Epithelial cell of esophagus (primary cell): ENCODE data around the gene SETD1A.

Experiments
- DNase-seq: peaks from one replicate; pipeline ENCODE4 v3.0.0; 2010; ENCODE audit warnings: low read depth
- H3K4me3 ChIP-seq: 2 replicates; pipeline ENCODE4 v1.5.1; 2011; ENCODE audit warnings: mild to moderate bottlenecking, low read length, control low read depth
- TF ChIP-seq, protein P1 (sequence below): IDR thresholded peaks from 2 replicates; pipeline ENCODE4 v1.5.1; 2011; ENCODE audit warnings: low read depth, mild to moderate bottlenecking, low read length, control low read depth, inconsistent platforms; ENCODE audit not compliant: insufficient read depth; ENCODE audit errors: missing control alignments

SETD1A gene

DNA sequence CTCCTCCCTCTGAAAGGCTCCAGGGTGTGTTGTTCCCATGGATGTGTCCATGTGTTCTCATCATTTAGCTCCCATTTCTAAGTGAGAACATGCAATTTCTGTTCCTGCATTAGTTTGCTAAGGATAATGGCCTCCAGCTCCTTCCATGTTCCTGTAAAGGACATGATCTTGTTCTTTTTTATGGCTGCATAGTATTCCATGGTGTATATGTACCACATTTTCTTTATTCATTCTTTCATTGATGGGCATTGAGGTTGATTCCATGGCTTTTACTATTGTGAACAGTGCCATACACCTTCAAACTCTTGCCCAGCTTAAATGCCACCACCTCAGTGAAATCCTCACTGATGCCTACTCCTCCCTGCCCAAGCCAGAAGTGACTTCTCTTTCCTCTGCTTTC is 13.2 kb upstream of the SETD1A start:
- DNase-seq = no peak
- TF ChIP-seq, protein P1, sequence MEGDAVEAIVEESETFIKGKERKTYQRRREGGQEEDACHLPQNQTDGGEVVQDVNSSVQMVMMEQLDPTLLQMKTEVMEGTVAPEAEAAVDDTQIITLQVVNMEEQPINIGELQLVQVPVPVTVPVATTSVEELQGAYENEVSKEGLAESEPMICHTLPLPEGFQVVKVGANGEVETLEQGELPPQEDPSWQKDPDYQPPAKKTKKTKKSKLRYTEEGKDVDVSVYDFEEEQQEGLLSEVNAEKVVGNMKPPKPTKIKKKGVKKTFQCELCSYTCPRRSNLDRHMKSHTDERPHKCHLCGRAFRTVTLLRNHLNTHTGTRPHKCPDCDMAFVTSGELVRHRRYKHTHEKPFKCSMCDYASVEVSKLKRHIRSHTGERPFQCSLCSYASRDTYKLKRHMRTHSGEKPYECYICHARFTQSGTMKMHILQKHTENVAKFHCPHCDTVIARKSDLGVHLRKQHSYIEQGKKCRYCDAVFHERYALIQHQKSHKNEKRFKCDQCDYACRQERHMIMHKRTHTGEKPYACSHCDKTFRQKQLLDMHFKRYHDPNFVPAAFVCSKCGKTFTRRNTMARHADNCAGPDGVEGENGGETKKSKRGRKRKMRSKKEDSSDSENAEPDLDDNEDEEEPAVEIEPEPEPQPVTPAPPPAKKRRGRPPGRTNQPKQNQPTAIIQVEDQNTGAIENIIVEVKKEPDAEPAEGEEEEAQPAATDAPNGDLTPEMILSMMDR = no peak

DNA sequence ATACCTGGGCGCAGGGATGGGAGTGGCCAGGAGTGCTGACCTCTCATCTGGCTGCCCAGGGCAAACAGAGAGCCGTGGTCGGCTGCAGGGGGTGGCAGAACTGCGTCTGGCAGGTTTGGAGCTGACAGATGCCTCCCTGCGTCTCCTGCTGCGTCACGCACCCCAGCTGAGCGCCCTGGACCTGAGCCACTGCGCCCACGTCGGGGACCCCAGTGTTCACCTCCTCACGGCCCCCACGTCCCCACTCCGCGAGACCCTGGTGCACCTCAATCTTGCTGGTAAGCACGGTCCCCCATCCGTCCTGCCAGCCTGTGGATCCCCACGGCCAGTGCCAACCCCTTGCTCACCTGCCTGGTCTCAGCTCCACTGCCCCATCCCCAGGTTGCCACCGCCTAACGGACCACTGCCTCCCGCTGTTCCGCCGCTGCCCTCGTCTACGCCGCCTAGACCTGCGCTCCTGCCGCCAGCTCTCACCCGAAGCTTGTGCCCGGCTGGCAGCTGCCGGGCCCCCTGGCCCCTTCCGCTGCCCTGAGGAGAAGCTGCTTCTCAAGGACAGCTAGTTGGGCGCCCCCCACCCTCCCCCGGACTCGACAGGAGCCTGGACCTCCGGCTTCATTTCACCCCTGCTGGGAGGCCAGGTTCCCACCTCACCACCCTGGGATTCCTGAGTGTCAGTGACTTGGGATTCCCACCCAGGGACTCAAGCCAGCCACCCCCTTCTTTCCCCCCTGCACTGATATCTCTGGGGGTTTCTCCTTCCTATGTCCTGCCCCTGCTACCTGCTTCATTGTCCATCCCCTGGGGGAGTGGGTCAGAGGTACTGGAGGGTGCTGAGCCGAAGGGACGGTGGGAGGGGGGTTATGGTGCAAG is 10.6 kb upstream of the SETD1A start:
- no peak overlapping the region for H3K4me3 ChIP-seq
- TF ChIP-seq, protein P1 = no peak
- no peak for DNase-seq

More for the DNA sequence above, 13.2 kb upstream of the SETD1A start:
- no peak overlapping the region for H3K4me3 ChIP-seq

DNA sequence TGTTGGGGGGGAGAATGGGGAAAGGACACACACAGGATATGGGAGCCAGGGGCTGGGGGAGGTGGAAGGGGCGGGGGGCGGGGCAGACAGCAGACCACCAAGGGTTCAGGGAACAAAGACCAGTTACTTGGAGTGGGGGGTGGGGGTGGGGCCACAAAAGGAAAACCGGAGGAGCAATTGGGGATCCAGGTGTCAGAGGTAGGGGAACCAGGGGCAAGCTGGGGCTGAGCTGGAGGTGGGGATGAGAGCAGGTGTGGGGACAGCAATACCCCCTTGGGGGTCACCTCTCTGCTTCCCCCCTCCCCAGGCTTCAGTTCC is 10.1 kb upstream of the SETD1A start:
- TF ChIP-seq, protein P1 = no peak
- no peak overlapping the region for H3K4me3 ChIP-seq
- no peak for DNase-seq

DNA sequence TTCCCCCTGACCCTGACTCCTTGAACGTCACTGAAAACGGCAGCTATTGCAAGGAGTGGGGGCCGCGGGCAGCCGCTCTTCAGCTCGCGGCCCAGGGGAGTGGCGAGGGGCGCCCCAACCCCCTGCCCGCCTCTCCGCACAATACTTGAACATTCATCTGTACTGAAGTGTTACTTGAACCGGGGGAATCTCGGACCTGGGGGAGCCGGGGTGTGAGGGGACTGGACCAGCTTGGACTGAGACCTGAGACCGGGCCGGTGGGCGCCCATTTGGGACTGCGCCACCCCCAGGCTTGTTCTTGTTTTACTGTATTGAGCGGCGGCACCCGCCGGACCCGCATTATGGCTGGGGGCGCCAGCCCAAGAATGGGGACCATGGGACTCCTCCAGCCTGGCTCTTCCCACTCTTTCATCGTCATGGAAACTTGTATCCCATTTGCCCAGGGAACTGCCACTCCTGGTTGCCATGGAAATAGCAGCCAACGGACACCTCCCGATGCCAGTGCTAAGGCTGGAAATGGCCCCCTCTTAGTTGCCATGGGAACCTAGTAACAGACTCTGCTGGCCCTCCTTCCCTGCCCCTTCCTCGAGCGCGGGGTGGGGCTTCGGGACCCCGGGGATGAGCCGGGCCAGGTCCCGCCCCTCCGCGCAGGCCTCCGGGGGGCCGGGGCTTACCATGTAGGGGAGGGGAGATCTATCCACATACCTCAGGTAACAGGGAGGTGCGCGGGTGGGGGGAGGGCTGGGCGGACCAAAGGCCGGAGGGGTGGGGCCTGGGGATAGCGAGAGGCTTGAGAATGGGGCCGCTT is 9.5 kb upstream of the SETD1A start:
- peak; percentile 93 for DNase-seq
- peak overlapping the region; percentile 85 for H3K4me3 ChIP-seq
- TF ChIP-seq, protein P1 = no peak

DNA sequence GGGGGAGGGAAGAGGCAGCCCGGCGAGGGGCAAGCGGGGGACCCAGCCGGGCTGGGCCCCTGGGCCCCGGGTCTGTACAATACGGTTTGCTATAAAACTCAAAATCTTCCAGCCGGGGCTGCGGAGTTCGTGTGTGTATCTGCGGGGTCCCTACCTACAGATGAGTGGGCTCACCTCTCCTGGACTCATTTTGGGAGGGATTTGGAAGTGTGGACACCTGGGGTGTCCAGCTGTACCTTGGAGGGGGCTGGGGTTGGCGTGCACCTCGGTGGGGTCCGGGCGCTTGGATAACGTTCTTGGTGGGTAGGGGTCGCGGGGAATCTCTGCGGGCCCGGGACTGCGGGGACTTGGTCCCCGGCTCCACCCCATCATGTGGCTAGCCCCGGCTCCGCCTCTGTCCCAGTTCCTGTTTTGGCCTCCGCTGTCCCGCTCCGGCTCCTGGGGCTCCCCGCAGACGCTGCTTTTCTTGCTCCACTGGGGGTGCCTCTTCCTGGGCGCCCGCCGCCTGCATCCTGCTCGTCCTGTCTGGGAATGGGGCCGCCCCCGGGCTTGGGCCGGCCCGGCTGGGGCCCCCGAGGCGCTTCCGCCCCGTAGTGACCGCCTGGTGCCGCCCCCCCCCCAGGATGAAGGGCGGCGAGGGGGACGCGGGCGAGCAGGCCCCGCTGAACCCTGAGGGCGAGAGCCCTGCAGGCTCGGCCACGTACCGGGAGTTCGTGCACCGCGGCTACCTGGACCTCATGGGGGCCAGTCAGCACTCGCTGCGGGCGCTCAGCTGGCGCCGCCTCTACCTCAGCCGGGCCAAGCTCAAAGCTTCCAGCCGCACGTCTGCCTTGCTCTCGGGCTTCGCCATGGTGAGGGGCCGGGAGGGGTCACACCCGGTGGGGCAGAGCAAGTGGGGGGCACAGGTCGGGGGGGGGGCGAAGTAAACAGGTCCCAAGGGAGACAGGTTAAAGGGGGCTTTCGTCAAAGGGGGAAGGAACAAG is 8.6 kb upstream of the SETD1A start, which contains the start of gene ORAI3:
TSS of gene ORAI3 (plus strand) at position 402 of the 983 bp plus-strand sequence. CDS start at position 624, 222 bp downstream.
- DNase-seq = peak; percentile 70
- H3K4me3 ChIP-seq = peak within 1 kb of the TSS; percentile 85
- TF ChIP-seq, protein P1 = no peak
